DMS53 treated with DMSO at 0.1 percent for 48 hours (cell line): ENCODE results near the gene KLF2.

ENCODE experiments used
- DNase-seq: peaks from one replicate; lab custom pipeline; 2025; ENCODE audit not compliant: unreplicated experiment; lab: John Stamatoyannopoulos, UW

The KLF2 gene

DNA sequence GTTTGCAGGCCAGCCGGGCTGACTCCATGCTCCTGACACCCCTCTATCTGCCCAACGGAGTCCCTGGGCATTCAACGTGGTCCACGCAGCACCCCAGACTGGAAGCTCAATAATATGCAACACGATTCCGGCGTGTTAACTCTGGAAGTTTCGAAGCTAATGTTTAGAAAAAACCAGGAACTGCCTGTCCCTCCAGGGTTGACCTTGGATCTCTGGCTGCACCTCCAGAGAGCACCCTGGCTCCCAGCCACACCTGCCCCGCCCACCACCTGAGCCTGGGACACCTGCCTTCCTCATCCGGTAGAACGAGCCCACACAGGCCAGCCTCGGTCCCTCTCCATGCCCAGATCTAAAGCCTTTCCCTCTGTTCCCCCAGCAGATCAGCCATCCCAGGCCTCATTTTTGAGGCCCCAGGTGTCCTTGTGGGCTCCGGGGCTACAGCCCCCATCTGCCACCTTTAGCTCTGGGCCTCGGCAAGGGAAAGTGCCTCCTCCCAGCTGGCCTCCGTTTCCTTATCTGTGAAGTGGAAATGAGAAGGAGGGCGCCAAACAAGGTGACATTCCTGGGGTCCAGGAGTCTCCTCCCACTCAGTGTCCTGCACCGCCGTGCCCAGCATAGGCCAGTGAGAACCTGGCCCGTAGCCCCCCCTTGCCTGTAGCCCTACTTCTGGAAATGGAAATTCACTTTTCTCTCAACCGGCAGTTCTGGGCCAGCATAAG lies 38.7 kb downstream of the KLF2 start:
- DNase-seq = peak; percentile 54

- no peak for DNase-seq
Measured at GRCh38 chr19:16363852-16364230, 39.2 kb downstream of the KLF2 start.

- DNase-seq = no peak
Measured at GRCh38 chr19:16364231-16364865, 39.7 kb downstream of the KLF2 start.

DNA sequence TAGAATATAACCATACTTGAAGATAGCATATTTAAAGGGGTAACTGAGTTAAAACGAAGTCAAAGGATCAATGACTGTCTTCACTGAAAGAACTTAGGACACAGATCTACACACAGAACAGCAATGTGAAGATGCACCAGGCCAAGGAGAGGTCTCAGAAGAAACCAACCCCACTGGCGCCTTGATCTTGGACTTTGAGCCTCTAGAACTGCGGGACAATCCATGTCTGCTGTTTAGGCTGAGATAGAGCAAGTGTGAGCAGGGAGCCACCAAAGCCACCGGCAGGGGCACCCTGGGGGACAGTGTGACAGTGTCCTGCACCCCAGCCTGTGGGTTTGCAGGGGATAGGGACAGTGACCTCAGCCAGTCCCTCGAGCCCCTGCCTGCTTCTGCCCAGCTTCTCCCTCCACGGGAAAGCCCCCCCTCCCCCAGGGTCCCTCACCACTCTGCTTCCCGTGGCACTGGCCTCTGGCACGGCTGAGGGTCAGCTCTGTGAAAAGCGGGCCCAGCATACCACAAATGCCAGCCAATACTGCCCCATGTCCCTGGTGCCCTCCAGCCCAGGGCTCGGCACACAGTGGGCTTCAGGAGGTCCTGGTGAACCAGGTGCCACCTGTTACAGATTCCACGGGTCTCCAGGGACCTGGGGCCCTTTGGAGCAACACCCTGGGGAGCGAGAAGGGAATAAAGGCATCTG lies 40.8 kb downstream of the KLF2 start:
- no peak for DNase-seq

DNA sequence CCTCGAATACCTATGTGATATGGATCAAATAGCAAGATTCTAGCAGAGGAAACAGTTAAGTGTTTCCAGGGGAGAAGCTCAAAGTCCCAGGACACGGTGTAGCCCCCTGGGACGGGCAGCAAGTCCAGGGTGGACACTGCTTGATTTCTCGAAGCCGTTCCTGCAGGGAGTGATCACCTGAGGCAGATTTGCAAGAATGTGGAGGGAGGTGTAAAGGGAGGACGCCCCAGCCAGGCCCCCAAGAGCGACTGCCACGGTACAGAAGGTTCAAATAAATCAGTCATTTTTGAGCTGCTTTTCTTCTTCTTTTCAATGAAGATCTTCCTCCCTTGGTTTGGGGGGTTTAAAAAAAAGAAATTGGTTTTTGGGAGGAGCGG lies 41.4 kb downstream of the KLF2 start:
- DNase-seq = no peak

DNA sequence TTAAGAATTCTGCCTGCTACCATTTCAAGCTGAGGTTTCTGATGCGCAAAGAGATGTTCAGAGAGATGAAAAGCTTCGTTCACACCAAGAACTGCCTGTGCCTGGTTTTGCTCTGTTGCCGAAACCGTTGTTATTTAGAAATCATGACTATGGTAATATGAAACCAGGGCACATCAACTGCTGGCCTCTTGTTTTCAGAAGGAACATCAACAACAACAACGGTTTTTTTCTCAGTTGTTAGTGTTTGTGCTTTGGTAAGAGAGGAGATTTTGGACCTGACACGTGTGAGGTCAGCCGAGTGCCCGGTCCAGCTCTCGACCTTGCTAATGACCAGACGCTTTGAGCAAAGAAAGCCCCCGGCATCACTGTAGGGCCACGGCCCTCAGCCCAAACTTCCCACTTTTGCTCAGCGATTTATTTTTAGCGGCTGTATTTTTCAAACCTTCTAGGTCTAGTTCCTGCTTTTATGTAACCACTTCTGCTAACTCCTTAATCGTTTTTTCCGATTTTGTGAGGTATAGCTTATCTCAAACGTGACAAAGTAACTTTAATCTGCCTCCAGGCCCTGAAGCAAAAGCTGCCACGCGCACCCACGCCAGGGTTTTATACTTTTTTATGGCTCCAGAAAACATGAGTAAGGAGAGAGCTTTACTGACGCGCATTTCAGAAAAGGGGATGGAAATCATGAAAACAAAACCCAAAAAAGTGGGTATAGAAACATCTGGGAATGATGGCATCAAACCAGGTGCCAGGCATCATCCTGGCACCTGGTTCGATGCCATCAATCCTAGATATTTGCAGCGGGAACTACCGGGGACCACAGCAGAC lies 42.0 kb downstream of the KLF2 start:
- DNase-seq = no peak

GRCh38 chr19:16367261-16367683 lies 42.6 kb downstream of the KLF2 start:
- no peak for DNase-seq

DNA sequence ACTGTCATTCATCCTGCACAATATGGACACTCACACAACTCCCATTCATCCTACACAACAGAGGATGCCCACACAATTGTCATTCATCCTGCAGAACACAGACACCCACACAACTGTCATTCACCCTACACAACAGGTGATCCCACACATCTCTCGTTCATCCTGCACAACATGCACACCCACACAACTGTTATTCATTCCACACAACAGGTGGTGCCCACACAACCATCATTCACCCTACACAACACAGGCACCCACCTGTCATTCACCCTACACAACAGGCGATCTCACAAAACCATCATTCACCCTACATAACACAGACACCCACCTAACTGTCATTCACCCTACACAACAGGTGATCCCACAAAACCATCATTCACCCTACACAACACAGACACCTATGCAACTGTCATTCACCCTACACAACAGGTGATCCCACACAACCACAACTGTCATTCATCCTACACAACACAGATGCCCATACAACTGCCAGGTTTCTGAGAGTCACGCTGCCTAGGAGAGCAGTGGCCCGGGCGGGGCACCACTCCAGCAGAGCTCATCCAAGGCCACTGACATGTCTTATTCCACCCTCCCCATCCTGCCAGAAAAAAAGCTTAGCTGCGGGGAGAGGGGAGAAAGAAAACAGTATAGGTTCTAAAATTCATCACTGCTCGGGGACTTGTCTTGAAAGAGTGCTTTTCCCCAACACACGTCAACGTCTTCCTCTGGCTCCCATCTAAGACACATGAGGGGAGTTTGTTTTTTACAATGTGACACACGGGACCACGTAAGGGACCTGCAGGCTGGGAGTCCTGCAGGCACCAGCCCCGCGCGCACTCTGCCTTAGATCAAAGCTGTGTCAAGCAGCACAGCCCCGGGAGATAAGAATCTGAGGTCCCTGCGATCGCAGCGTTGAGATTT lies 44.0 kb downstream of the KLF2 start:
- no peak for DNase-seq

DNA sequence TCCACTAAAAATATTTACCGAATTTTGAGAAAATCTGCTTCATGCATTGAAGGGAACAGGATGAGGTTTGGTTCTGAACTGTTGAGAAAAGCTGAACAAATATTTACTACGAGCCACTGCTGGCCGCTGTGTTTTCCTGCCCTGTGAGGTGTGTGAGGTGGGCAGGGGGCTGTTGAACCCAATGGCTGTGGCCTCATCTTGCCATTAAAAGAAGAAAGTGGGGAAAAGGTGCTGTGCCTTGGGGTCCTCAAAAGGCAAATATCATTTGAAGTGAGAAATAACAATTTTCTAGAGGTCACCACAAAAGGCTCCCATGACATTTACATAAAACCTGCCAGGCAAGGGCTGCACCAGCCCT lies 44.7 kb downstream of the KLF2 start:
- no peak for DNase-seq

- DNase-seq = no peak
Measured at GRCh38 chr19:16369664-16370576, 45.3 kb downstream of the KLF2 start.

- DNase-seq = no peak
Measured at GRCh38 chr19:16370641-16371391, 46.2 kb downstream of the KLF2 start.

- DNase-seq = no peak
Measured at GRCh38 chr19:16371540-16371986, 46.9 kb downstream of the KLF2 start.

DNA sequence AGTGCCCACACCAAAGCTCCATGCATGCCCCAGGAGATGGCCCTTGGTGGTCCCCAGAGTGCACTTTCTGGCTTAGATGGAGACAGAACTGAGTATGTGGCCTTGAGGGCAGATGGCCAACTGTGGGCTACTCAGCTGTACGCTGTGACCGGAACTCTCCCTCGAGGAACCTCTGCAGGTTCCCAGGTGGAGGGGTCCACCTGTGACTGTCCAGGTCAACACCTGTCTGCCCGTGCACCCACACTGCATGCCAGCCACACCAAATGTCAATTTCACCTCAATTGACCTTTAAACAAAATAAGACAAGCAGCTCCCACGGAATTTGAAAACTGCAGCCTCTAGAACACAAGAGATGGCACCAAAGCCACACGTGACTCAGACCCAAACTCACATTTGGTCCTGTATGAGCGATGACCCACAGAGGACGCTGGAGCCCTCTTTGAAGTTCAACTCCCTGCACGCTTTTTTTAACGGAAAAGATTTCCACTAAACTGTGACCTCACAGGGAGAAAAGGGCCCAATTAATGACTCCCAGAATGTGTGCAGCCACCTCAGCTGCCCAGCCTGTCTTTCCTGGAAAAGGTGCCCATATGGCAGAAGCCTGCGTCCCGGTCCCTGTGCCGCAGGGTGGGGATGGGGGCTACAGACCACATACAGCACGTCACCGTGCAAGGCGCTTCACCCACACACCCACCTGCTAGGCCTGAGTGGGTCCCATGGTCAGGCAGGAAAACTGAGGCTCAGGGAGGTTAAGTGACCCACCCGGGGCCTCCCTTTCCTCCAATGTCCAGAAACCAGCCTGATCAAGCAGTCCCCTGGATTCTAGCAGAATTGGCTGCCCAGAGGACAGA lies 47.7 kb downstream of the KLF2 start:
- no peak for DNase-seq

DNA sequence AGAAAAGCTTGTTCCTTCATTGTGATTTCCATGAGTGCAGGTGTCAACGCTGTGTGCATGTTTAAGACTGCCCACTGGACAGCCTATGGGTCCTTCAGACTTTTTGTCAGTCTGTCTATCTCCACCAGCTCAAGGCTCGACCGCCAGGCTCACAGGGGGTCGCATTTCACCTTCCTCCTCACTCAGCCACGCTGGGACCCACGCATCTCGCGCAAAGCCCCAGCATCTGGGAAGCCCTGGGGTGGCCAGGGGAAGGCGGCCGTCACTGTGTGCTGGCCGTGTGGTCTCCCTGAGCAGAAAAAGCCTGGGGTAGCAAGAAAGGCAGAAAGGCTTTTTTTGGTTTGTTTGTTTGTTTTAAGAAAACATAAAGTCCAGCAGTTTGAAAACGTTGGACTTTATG lies 48.5 kb downstream of the KLF2 start:
- no peak for DNase-seq

DNA sequence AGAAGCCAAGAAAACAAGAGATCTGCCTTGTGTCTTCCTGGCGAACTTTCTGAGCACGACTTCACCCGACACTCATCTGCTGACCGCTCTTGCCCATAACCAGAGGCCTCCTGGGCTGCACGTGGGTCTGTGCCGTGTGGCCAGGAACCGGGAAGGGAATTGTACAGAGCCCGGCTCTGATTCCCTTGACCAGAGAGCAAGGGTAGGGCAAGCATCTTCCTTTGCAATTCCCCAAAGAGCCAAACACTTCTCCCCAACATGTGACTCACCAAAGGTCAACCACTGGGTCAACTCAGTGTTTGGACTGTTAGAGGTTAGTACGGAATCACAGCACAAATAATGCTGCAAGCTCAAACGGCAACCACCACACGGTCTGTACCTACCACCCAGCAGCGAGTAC lies 48.9 kb downstream of the KLF2 start:
- no peak for DNase-seq

DNA sequence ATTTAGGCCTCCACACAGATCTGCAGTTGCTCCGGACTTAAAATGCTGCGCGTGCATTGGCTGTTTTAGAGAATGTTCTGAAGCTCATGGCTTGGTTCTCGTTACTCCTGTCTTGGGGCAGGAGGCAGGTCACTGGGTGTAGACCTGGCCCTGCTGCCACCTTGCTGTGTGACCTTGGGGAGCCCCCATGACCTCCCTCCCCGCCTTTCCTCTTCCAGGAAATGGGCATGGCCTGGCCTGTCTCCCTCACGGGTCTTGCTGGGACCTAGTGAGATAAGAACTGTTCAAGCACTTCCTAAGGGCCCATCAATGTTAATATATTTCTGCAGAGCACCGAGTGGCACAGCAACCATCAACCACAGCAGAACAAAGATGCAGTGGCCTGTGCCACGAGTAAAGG lies 49.4 kb downstream of the KLF2 start:
- no peak for DNase-seq

DNA sequence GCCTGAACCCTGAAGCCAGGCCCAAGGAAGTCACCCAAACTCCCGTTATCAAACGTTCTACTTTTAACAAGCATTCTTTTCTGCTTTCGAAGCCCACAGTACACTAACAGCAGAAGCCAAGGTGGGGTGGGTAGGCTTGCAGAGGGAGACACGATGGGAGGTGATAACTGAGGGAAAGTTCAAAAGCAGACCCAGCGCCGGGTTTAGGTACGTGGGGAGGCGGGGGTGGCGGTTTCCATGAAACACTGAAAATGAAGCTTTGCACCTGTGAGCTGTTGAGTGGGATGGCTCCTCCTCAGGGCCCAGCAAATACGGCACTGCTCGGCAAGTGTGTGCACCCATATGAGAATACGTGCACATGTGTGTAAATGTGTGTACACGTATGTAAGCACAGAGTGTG lies 49.8 kb downstream of the KLF2 start:
- DNase-seq = no peak
